Measurements from ENCODE around the gene HOXB9. TPM values are rescaled to one million over a fixed set of nuclear protein-coding genes. Genes with fewer than 3 reads are reported as not detected.

HOXB9 gene
- total and polyA plus RNA-seq, 9 of the 15 experiments (the other 6 are each of a cell fraction or from before 2014, with no cell fraction given), result 3.1 to 196 (median 77.6) TPM

- TF ChIP-seq THAP12 (CRISPR knock-in tag; IDR thresholded peaks at IDR 0.05) (0 out of 2 replicates have a peak, but pooled peaks have one; percentile 45), E2F6 (IDR thresholded peaks at IDR 0.05; ENCODE audit: borderline replicate concordance in 1 of 2, extremely low read depth in 1 of 2, insufficient read depth in 1 of 2, insufficient read length in 1 of 2, low read depth in 1 of 2, low read length in 1 of 2, poor library complexity in 1 of 2, severe bottlenecking in 1 of 2) (peak; percentile 35 to 89), ZNF24 (IDR thresholded peaks at IDR 0.05) (no peak), ZNF124 (CRISPR knock-in tag; IDR thresholded peaks at IDR 0.05) (no peak), ATF3 (IDR thresholded peaks at IDR 0.05) (no peak), ATF3 (CRISPR knock-in tag; conservative IDR thresholded peaks at IDR 0.05) (no peak), USF2 (CRISPR knock-in tag; IDR thresholded peaks at IDR 0.05) (no peak), ZKSCAN8 (CRISPR knock-in tag; IDR thresholded peaks at IDR 0.05) (no peak), POLR2A (conservative IDR thresholded peaks at IDR 0.05) (no peak), ZZZ3 (IDR thresholded peaks at IDR 0.05) (no peak), MAZ (CRISPR knock-in tag; conservative IDR thresholded peaks at IDR 0.05 in 1 of 2, IDR thresholded peaks at IDR 0.05 in 1 of 2) (peak in 1 of 2 experiments; percentile 58; a peak in 1 of 4 replicates), ZNF384 (IDR thresholded peaks at IDR 0.05; ENCODE audit: low read depth, low read length) (peak; percentile 92), HMG20B (CRISPR knock-in tag; IDR thresholded peaks at IDR 0.05) (no peak), BRD4 (IDR thresholded peaks at IDR 0.05) (no peak), BRCA1 (IDR thresholded peaks at IDR 0.05) (no peak), BRCA1 (CRISPR knock-in tag; IDR thresholded peaks at IDR 0.05) (no peak)
- TF ChIP-seq, protein P1, sequence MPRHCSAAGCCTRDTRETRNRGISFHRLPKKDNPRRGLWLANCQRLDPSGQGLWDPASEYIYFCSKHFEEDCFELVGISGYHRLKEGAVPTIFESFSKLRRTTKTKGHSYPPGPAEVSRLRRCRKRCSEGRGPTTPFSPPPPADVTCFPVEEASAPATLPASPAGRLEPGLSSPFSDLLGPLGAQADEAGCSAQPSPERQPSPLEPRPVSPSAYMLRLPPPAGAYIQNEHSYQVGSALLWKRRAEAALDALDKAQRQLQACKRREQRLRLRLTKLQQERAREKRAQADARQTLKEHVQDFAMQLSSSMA (CRISPR knock-in tag; IDR thresholded peaks at IDR 0.05), result no peak
- TF ChIP-seq, protein P2, sequence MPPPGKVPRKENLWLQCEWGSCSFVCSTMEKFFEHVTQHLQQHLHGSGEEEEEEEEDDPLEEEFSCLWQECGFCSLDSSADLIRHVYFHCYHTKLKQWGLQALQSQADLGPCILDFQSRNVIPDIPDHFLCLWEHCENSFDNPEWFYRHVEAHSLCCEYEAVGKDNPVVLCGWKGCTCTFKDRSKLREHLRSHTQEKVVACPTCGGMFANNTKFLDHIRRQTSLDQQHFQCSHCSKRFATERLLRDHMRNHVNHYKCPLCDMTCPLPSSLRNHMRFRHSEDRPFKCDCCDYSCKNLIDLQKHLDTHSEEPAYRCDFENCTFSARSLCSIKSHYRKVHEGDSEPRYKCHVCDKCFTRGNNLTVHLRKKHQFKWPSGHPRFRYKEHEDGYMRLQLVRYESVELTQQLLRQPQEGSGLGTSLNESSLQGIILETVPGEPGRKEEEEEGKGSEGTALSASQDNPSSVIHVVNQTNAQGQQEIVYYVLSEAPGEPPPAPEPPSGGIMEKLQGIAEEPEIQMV (tag; conservative IDR thresholded peaks at IDR 0.05; ENCODE audit: low read depth), result no peak
- TF ChIP-seq, protein P3, sequence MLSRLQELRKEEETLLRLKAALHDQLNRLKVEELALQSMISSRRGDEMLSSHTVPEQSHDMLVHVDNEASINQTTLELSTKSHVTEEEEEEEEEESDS (CRISPR knock-in tag; IDR thresholded peaks at IDR 0.05), result no peak
Measured at GRCh38 chr17:48636177-48637018, 10.2 kb upstream of the HOXB9 start (continued).

All from K562 (cell line).